ENCODE data around the gene ANXA2.

ANXA2 gene

DNA sequence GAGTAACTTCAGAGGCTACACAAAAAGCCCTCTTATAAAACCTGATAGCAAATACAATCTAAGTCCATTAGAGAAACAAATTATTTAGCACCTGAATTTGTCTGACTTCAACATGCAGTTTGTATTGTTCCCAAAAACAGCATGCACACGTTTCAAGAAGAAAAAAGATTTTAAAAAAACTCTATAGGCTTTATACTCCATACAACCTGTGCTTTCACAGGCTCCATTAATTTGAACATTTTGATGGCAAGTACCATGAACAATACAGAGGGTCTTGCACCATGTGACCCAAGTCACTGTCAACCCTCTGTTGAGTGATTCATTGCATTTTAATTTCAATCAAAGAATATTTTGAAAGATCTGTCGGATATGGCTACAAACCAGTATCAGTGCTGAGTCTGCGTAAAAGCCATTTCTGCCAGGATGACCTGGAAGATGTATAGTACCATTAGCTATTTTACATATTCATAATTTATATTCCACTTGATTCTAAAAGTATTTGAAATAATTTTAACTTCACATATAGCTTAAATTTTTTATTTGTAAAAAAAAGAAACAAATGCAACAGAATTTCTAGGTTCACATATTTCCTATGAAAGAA is 13.2 kb downstream of the ANXA2 start:
- Mint-ChIP-seq H3K4me1 (peaks cover 64% of the 10 kb centered on the region), H3K9me3 (no peaks in the 10 kb centered on the region), H3K27me3 (ENCODE audit: low read depth) (no peaks in the 10 kb centered on the region), H3K36me3 (ENCODE audit: low read depth) (peaks cover 52% of the 10 kb centered on the region), H3K27ac (no peak overlapping the region), H3K4me3 (no peak overlapping the region)
- TF ChIP-seq, protein P1, sequence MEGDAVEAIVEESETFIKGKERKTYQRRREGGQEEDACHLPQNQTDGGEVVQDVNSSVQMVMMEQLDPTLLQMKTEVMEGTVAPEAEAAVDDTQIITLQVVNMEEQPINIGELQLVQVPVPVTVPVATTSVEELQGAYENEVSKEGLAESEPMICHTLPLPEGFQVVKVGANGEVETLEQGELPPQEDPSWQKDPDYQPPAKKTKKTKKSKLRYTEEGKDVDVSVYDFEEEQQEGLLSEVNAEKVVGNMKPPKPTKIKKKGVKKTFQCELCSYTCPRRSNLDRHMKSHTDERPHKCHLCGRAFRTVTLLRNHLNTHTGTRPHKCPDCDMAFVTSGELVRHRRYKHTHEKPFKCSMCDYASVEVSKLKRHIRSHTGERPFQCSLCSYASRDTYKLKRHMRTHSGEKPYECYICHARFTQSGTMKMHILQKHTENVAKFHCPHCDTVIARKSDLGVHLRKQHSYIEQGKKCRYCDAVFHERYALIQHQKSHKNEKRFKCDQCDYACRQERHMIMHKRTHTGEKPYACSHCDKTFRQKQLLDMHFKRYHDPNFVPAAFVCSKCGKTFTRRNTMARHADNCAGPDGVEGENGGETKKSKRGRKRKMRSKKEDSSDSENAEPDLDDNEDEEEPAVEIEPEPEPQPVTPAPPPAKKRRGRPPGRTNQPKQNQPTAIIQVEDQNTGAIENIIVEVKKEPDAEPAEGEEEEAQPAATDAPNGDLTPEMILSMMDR (IDR thresholded peaks at IDR 0.05; ENCODE audit: unreplicated experiment in 3 of 3) = no peak

DNA sequence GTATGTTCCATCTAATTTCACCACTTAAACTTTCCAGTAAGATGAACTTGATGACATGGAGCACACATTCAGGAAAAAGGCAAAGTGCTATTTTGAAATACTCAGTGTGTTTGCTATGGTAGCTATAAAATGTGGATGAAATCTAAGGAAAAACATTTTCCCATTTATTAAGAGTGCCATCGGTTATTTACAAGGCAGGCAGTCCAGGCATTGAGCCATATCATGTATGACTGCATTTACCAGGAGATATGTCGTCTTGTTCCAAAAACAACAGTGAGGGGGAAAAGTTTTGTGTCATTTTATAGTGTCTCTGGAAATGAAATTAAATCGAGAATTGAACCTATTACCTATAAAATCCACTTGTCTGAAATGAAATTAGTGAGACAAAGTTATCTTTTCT is 13.7 kb downstream of the ANXA2 start:
- Mint-ChIP-seq H3K4me3 (no peak overlapping the region), H3K36me3 (ENCODE audit: low read depth) (peaks cover 57% of the 10 kb centered on the region), H3K27ac (peak overlapping the region in 2 of 3 experiments; percentile 35 to 54), H3K9me3 (no peaks in the 10 kb centered on the region), H3K4me1 (peaks cover 62% of the 10 kb centered on the region), H3K27me3 (ENCODE audit: low read depth) (no peaks in the 10 kb centered on the region)
- TF ChIP-seq, protein P1 (IDR thresholded peaks at IDR 0.05; ENCODE audit: unreplicated experiment in 3 of 3) = no peak

DNA sequence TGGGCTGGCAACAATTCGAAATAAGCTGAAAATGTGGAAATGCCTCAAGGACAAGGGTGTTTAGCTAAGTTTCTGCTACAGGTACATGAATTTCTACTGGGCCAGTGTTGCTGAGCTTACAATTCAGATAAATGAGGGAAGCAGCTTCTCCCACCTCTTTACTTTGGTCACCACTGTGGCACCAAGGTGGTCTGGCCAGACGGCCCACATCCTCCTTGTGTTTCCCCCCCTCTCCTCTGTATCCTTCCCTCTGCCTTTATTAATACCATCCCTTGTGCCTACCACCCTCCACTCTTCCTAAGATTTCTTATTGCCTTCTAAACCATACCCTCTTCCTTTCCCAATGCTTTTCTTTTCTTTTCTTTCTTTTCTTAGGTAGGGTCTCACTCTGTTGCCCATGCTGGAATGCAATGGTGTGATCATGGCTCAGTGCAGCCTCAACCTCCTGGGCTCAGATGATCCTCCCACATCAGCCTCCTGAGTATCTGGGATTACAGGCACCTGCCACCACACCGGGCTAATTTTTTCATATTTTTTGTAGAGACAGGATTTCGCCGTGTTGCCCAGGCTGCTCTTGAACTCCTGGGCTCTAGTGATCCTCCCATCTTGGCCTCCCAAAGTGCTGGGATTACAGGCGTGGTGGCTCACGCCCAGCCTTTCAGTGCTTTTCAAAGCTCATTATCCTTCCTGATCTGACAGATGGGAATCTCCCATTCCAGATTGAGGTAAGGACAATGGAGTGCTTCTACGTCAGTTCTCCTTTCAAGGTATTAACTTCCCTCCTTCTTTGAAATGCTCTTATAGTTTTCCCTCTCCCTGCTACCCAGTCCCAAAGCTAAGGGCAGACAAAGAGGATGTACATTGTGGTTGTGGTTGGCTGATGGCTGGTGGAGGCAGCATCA is 14.8 kb downstream of the ANXA2 start:
- peak overlapping the region in 2 of 3 experiments; percentile 29 to 49 for H3K27ac Mint-ChIP-seq
- TF ChIP-seq, protein P1 (IDR thresholded peaks at IDR 0.05; ENCODE audit: unreplicated experiment in 3 of 3) = no peak
- peaks cover 60% of the 10 kb centered on the region for H3K4me1 Mint-ChIP-seq
- no peak overlapping the region for H3K4me3 Mint-ChIP-seq
- H3K27me3 Mint-ChIP-seq (ENCODE audit: low read depth) = no peaks in the 10 kb centered on the region
- peaks cover 57% of the 10 kb centered on the region for H3K36me3 Mint-ChIP-seq (ENCODE audit: low read depth)
- H3K9me3 Mint-ChIP-seq = no peaks in the 10 kb centered on the region

DNA sequence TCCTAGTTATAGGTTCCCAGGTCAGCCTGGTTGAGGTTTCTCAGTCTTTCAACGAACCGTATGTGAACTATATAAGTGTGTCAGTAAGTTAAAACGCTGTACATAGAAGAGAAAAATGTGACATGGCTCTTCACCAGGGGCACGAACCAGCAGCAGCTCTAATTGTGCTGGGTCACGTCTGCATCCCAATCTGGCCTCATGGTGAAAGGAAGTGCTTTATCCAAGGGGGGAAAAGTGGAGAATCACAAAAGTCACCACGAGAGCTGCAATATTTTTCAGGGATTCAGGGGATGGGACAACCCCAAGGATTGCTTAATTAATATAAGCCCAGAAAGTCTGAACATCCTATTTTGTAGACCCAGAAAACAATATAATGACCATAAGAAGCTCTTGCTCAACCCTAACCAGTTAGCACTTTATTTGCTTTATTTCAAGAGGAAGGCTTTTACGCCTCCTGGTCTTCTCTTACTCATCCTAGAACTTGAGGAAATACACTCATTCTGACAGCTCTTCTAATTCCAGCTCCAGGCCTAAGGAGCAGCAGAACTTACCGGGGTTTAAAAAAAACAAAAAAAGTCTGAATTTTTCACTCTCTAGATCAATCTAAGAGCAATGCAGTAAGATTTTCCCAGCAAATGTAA is 16.5 kb downstream of the ANXA2 start:
- Mint-ChIP-seq H3K27me3 (ENCODE audit: low read depth) (peaks cover 4% of the 10 kb centered on the region), H3K27ac (peak overlapping the region; percentile 41 to 59 (median 45)), H3K4me3 (no peak overlapping the region), H3K9me3 (no peaks in the 10 kb centered on the region), H3K36me3 (ENCODE audit: low read depth) (peaks cover 54% of the 10 kb centered on the region), H3K4me1 (peaks cover 57% of the 10 kb centered on the region)
- TF ChIP-seq, protein P1 (IDR thresholded peaks at IDR 0.05; ENCODE audit: unreplicated experiment in 3 of 3) = no peak

DNA sequence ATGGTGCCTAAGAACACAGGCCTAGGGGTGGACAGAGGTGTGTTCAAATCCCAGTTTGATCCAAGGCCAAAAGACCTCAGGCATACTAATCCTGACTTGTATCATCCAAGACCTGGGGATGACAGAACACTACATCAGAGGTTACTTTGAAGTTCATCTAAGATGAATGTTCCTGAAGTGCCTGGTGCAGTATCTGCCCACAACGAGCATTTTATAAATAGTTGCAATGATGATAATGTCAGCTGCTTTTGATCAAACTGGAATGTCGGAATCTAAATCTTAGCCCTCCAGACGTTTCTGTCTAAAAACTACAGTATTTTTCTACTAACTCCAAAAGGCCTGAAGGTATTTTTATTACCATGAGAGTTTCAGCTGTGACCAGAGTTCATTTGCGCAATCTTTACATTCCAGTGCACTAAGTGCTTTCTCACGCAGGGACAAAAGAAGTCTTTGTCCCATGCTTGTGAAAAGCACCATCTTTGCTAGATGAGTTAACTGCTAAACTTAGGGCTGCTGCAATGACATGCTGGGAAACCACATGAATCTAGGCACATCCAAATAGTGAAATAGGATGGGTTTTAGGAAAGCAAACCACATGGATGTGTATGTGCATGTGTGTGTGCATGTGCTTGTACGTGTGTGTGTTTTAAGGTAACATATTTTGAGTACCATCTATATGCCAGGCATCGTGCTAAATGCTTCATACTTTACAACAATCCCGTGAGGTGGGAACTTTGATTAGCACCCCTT is 18.1 kb downstream of the ANXA2 start:
- Mint-ChIP-seq H3K4me1 (peaks cover 64% of the 10 kb centered on the region), H3K4me3 (no peak overlapping the region), H3K9me3 (no peaks in the 10 kb centered on the region), H3K27me3 (ENCODE audit: low read depth) (peaks cover 6% of the 10 kb centered on the region), H3K36me3 (ENCODE audit: low read depth) (peaks cover 62% of the 10 kb centered on the region), H3K27ac (peak overlapping the region; percentile 91 to 96 (median 96))
- TF ChIP-seq, protein P1 (IDR thresholded peaks at IDR 0.05; ENCODE audit: unreplicated experiment in 3 of 3) = no peak
